Activated CD4-positive, alpha-beta T cell treated with anti-CD3 and anti-CD28 coated beads, Interleukin-2, Interleukin-6, amounts not matched to agents 100 ng/mL and 50 ng/mL, durations not matched to agents 16 hours and 8 hours (primary cell): Measurements from ENCODE around the gene MSI2.
A peak's percentile ranks its signal among the peaks of the same experiment; 100 is the strongest.
"Not testable (repeated sequence)": the region's sequence is repeated elsewhere in the genome, so short reads cannot be mapped to it uniquely, and the experiment has no call there.

ENCODE experiments used
- DNase-seq: peaks from one replicate; pipeline ENCODE4 v3.0.0-alpha.2; 2020

MSI2 gene

DNA sequence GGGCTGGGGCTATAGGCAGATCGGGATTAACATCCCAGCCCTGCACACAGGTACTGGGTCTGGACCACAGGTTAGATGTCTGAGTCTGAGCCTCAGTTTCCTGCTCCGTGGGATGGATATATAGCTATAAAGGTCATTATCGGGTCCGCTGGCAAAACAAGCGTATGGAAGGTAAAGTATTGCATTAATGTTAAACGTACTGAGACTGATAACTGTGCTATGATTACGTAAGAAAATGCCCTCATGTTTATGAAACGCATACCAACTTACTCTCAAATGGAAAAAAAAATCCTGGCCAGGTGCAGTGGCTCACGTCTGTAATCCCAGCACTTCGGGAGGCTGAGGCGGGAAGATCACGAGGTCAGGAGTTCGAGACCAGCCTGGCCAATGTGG, 353.6 kb downstream of the MSI2 start:
- DNase-seq: no peak

DNA sequence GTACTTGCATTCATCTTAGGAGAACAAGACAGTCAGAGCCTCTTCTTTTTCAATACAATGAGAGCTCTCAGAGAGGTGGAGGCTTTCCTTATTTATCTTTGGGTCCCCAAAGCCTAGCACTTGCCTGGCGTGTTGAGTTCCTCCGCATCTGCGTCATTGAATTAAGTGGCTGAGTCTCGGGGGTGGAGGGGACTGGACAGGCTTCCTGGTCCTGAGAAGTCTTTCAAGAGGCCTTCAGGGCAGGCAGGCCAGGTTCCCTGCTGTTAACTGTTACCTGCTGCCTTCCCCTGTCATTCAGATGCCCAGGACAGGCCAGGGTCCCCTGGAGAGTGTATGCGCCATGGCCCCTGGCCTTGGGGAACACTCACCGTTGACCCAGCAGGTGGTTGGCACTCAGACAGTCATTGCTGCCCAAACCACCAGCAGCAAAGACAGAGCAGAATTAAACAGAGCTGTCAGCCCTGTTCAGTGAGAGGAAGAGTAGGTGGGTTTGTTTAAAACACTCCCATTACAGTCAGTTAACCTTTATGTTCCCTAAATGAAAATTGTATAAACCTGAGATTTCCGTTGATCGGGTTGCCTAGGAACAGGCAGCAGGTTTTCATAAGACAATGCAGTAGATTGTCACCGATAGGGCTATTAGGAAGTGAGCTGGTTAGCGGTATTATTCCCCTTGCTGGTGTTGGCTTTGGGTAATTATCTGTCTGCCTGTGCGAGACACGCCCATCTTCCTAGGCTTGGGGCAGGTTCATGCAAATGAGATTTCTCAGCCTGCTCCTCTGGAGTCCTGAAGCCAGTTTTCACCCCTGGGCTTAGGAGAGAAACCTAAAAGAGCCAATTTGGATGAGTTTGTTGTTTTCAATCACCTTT, 356.1 kb downstream of the MSI2 start:
- no peak for DNase-seq

DNA sequence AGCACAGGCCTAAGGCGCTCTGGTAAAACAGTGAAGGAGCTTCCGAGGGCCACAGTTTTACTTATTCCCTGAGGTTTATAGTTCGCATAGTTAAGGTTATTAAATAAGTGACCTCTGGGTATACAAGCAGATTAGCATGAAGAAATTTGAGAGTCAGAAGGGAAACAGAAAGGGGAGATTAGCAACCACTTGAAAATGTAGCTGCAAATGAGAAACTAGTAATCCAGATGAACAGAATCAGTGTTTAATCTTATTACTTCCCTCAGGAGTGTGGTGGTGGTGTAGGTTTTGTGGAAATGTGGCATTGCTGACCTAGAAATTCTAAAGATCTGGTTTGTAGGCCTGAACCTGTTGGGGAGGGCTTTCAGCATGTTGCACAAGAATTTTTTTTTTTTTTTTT, 358.4 kb downstream of the MSI2 start:
- DNase-seq: no peak

DNA sequence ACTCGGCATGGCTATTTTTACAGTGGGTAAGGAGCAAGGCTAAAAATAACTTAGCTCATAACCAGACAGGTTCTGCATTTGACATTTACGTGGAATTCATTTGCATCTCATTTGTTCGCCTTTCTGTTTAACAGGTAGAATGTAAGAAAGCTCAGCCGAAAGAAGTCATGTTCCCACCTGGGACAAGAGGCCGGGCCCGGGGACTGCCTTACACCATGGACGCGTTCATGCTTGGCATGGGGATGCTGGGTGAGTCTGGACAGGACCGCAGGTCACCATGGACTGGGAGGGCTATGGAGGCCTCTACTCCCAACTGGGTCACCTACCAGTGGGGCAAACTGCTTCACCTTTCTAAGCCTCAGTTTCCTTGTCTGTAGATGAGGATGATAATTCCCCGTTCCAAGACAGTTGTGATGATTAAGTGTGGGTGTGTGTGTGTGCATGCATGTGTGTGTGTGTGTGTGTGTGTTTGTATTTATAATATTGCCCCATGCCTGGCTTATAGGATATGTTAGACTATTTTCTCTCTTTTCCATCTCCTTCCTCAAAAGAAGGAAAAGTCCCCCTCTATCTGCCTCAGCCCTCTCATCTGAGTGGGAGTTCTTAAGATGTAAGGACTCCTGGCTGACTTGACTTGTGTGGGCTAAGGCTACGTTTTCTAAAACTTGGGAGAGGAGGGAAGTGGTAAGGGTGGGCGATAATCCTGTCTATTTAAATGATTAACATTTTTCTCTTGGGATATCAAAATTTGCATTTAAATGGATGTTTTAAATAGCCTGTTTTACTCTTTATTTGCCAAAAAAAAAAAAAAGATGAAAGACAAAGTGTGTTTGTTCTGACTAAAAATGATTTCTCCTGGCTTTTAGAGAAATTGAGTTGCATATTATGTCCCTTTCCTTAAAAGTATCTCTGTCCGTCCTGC, 359.8 kb downstream of the MSI2 start:
- no peak for DNase-seq

DNA sequence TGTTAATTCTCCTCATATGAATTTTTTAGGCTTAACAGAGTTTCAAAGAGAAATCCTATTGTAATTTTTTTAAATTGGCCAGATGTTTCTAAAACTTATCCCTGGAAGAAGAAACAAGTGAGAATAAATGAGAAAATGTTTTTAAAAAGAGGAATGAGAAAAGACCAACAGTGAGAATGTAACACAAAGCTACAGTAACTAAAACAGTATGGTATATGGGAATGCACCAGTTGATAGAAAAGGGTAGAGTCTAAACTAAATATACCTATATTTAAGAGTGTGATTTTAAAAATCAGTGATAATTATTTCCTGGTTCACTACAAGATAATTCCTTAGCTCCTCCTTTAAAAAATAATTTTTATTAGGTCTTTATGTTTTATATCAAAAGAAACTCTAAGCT, 360.9 kb downstream of the MSI2 start:
- no peak for DNase-seq

DNA sequence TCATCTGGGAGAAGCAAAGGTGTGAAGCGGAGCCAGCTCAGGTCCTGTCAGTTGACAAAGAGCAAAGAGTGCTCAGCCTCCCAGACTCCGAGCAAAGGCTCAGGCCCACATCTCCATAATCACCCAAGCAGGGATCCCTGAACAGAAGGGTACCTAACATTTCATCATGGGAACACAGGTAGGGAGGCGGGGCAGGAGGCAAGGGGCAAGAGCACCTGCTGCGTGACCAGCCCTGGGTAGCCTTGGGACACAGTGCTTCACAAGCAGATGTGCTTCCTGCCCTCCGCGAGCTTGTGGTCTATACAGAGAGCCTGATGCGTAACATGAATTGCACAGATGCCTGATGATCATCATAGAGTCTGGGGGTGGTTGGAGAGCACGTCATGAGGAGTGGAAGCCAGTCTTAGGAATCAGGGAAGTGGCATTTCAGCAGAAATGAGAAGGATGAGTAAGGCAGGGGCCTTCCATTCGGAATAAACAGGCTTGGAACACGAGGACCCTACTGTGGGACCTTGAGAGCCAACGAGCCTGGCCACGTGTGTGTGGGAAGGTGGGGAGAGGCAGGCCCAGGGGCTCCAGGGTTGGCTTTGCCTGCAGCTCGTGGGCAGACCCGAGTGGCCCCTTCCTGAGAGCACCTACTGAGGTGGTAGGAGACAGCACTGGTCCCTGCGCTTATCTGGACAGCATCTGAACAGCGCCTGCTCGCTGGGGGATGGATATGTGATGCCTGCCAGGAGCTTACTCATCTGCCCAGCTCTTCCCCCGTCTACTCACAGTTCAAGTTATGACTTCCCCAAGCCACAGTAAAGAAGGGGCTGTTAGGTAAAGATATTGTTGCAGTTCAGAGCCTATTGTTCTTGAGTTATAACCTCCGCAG, 363.0 kb downstream of the MSI2 start:
- no peak for DNase-seq

DNA sequence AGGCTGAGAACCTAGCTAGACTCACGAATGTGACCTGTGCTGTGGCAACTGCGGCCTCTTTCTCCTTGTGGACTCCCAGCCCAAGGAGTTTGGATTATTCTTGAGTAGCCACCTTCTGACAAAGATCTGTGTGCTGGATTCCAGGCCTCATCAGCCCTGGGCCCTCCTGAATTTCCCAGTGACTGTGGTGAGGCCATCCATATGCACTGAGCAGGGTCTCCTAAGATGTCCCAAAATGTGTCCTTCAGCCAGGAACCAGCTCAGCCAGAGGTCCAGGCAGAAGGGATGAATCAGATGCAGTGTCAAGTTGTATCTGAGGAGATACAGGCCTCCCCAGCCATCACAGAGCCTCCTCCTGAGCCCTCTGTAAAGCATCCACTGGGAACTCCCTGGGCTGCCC, 364.3 kb downstream of the MSI2 start:
- no peak for DNase-seq

DNA sequence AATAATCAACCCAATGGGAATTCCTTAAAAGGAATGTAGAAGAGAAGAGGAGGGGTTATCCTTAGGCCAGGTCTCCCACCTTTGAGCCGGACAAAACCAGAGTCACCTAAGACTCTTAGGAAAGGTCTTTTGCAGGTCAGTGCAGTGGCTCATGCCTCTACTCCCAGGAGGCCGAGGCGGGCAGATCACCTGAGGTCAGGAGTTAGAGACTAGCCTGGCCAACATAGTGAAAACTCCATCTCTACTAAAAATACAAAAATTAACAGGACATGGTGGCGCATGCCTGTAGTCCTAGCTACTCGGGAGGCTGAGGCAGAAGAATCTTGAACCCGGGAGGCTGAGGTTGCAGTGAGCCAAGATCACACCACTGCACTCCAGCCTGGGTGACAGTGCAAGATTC, 365.5 kb downstream of the MSI2 start:
- not testable (repeated sequence) for DNase-seq

DNA sequence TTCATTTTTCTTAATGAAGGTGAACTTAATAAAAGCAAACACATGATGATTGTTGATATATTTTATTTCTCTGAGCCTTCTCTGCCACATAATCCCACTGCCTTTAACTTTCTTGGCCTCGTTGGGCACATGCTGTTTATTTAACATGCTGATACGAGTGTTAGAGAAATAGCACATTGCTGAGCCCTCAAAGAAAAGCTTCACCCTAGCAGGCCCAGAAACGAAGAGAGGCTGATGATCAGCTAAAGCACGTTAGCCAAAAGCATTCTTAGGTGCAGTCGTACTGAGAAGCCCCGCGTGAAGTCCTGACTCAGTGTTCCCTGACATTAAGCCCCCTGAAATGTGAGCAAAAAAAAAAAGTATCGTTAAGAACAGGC, 366.0 kb downstream of the MSI2 start:
- no peak for DNase-seq

DNA sequence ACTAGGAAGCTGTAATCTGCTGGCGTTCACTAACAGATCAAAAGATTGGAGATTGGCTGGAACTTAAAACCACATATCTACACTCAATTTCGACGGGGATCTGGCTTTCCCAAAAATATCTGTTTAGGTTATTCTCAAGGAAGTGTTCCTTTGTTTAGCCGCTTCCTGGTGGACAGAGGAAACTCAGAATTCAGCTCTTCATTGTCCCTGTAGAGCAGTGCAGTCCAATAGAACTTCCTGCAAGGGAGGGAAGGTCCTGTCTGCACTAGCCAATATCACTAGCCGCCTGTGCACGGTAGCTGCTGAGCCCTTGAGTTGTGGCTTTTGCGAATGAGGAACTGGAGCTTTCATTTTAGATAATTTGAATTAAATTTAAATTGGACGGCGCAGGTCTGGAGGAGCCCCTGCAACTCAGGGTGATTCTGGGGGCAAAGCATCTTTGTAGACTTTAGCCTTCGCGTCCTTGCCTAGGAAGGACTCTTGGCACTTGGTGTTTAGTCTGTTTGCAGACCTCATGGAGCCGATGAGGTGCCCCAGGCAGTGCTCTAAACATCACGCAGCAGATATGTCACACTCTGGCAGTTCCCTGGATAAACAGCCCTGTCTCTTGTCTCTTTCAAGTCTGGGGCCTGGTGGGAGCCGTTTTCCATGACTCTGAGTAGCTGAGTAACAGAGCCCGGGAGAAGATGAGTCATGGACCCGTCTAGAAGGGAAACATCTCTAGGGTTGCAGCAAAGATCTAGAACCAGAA, 366.5 kb downstream of the MSI2 start:
- DNase-seq: peak; percentile 23

DNA sequence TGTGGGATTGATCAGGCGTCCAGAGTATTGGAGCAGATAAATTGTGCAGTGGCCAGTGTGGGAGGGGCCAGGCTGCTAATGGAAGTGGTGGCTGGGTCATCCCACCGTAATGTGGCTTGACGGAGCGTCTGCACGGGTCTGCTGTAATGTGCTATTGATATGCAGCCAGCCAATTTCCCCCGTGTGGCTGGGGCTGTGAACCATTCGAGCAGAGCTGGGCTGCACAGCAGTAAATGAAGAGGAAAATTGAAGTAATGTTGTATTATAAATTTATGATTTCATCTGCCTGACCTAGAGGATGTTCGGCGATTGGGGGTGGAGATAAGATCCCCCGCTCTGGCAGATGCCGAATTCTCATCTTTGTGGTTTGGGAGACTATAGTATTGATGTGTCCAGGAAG, 367.3 kb downstream of the MSI2 start:
- DNase-seq: no peak

DNA sequence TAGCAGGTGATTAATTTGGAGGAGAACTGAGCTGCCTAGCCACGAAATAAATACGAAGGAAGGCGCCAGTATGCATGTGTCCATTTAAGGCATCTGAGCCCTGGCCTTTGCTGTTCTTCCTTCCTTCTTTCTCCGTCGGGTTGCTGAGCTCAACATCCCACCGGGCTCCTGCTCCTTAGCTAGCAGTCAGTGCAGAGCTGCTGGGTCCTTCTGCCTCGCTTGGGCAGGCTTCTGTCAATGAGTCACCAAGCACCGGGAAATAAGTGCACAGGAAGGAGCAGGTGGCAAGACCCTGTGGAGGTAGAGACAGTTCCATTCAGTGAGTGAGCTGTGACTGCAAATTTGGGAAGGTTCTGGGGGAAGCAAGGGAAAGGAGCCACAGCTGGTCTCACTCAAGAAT, 368.1 kb downstream of the MSI2 start:
- no peak for DNase-seq

DNA sequence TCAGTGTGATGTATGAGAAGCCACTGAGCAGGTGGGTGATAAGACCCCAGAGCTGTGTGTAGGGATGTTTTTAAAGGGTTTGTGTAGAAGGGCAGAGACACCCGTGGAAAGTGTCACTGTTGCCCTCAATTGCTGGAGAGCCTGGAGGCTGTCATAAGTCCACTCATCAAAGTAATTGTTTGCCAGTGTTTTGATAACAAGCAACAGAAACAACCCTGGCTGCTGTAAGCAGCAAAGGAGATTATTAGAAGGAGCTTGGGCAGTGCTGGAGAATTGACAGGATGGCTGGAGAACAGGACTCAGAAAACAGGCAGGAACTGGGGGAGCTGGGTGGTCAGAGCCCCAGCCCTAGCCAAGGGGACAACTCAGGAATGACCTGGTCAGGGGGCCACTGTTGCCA, 369.2 kb downstream of the MSI2 start:
- DNase-seq: no peak

DNA sequence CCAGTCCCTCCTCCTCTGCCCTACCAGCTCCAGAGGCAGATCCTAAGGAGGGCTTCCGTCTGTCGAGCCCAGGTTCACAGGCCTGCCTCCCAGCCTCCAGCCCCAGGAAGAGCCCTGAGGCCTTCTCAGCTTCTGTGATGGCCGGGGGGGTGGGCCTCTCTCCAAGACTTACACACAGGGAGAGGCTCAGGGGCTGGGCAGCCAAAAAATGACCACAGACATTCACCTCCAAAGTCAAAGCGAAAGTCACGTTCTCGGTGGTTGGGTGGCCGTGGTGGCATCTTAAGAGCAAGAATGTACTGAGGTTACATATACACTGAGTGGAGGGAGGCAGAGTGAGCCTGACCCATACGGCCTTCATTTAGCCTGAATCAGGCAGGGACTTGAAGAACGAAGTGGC, 369.6 kb downstream of the MSI2 start:
- DNase-seq: peak; percentile 27

DNA sequence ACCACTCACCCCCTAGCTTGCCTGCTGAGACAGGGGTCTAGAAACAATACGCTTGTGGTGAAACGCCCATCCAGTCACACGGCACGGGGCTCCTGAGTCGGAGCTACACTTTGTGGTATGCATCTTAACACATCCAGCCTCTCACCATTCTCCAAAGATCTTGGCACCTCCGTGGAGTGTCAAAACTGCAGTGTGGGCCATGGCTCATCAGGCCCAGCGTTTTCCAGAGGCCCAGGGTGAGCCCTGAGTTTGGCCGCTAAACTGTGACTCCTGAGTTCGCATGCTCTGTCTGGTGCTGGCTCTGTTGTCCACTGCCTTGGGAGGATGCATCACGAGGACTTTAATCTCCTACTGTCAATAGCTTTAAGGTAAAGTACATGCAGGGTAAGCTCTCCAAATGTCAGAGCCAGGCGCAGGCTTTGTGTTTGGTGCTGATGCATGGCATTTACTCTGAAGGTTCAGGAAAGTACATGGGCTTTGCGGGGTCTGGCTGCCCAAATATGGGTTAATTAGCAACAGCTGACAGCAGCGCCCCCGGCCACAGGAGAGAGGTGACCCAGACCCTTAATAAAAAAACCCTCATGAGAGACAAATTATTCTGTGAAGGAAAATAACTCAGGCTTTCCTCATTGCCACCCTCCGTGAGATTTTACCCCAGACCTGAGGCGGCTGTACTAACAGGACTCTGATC, 370.3 kb downstream of the MSI2 start:
- DNase-seq: no peak

DNA sequence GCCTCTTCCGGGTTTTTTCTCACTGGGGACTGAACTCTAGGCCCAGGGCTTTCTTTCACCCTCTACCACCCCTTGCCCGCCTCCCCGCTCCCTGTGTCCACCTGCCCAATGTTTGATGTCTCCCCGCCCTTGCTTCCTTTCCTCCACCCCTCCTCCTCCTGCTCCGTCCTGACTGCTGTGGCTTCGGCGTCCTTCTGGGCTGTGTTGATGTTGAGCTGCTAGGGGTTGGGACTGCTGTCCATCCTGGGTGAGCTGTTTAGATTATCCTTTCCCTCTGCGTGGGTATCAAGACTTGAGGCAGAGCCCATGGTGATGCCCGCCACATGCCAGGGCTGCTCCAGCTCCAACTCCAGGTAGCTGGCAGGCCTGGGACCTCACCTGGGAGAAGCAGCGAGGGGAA, 371.3 kb downstream of the MSI2 start:
- no peak for DNase-seq

DNA sequence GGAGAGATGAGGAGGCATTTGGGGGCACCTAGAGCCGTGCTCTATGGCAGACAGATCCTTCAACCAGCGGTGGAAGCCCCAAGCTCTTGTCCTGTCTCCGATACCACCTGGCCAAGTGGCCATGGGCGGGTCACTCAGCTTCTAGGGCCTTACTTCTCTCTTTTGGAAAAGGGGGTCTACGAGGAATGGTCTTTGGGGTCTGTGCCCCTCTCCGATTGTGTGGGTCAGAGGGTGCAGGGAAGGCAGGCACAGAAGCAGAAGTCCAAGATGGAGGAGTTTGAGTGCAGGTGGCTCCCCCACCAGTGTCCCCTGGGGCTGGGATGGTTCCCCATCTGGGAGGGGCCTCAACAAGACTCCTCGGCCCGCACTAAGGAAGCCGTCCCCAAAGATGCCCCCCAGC, 372.1 kb downstream of the MSI2 start:
- DNase-seq: no peak

DNA sequence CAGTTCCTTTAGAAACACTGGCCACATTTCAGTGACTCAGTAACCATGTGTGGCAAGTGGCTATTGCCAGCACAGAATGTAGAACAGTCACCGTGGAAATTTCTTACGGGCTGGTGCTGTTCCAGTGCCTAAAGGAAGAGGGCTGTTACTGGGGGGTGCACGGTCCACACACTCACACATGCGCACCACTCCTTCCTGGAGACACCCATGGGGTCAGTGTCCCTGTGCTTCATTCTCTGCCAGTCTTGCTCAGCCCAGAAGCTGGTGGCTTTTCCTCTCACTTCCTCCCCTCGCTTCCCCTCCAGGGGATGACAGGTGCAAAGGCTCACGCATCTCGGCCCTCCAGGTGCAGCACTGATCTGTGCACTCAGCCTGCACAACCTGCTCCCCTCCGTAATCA, 373.1 kb downstream of the MSI2 start:
- DNase-seq: no peak

DNA sequence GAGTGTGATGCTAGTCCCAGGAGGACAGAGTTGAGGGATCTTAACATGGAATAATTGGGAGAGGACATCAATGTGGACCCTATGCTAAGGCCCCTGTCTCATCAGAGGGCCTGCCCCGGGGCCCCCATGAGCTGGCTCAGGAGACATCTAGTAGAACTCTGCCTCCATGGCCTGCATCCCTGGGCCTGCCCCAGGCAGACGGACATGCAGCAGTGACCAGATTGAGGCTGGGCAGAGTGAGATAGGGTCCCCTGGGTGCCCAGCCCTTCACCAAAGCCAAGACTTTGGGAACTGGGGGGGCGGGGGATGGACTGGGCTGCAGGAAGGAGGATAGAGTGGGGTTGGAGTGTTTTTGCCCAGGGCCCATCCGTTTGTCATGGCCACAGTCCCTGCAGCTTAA, 373.6 kb downstream of the MSI2 start:
- no peak for DNase-seq

DNA sequence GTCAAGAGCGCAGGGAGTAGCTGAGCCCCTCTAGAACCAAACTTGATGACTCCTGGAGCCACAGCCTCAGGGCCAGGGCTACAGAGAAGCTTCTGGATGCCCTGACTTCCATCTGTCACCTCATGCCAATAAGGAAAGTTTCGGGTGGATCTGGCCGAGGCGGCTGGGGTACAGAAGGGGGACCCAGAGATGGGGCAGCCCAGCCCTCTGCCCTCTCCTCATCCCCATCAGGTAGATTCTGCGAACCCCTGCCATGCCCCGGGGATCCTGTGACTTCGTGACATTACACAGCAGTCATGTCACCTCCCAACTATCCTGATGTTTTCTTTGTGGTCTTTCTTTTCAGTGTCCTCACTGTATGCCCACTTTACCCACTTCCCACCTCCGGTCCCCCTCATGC, 374.4 kb downstream of the MSI2 start:
- DNase-seq: no peak

DNA sequence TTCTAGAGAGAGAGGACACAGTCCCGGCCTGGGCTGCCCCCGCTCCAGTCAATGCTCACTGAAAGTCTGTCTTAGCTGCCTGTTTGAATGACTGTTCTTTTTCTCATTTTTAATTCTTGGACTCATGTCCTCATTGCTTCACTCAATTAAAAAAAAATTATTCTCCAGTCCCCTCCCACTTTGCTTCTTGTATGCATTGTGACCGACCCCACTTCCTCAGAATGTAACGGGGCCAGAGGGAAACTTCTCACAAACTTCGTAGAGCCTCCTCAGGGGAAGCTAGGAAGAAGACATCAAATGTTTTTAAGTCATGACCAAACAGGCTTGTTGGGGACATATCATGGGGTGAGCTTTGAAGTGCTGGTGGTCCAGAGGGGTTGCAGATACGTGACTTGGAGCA, 375.5 kb downstream of the MSI2 start:
- DNase-seq: no peak

DNA sequence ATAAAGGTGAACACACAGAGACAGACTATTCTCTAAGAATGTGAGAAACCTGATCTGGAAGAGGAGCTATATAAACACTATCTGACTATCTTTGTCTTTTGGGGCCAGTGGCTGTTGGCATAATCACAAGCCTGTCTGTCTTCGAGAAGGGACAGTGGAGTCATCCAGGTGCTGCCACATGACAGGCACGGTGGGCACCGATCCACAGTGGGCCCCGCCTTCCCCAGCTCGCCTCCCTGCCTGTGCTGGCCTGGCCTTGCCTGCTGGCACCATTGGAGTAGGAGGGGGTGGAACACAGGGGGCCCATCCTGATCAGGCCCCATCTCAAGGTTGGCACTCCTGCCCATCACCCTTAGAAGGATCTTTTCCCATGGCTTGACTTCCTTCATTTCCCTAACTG, 376.0 kb downstream of the MSI2 start:
- DNase-seq: no peak
